ENCODE results near the gene CKB. TPM values are rescaled to one million over a fixed set of nuclear protein-coding genes. Genes with fewer than 3 reads are reported as not detected.

The CKB gene
- total and polyA plus RNA-seq, 9 of the 15 experiments (the other 6 are each of a cell fraction or from before 2014, with no cell fraction given) = 23.9 to 692 (median 132) TPM

DNA sequence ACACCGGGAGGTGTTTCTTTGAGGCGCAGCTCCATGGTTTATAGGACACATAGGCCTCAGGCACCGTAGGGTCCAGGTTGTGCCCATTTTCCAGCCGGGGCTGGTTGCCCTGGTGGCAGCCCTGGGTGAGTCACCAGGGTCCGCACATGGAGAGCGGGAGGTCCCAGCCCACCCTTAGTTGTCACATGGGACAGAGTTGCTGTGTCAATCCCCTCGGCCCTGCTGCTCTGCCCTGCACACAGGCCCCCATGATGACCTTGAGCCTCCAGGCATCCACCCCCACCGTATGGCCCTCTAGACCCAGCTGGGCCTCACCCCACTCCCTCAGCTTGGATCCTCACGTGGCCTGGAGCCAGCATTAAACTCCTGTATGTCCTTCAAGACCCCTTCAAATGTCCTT, 14.1 kb upstream of the CKB start (continued):
- no peak for TF ChIP-seq REST (IDR thresholded peaks at IDR 0.05; ENCODE audit: borderline replicate concordance)
- TF ChIP-seq REST (CRISPR knock-in tag; IDR thresholded peaks at IDR 0.05; ENCODE audit: low read depth) = no peak
- TF ChIP-seq MIER1 (IDR thresholded peaks at IDR 0.05; ENCODE audit: low read depth) = no peak
- TF ChIP-seq PURB (CRISPR knock-in tag; IDR thresholded peaks at IDR 0.05; ENCODE audit: low read depth) = no peak
- no peak for TF ChIP-seq ZNF175 (CRISPR knock-in tag; IDR thresholded peaks at IDR 0.05; ENCODE audit: low read depth)
- no peak for TF ChIP-seq RBM22 (IDR thresholded peaks at IDR 0.05; ENCODE audit: low read depth, low read length, poor library complexity, severe bottlenecking)
- TF ChIP-seq NFE2L1 (tag; IDR thresholded peaks at IDR 0.05; ENCODE audit: borderline replicate concordance, low read depth) = no peak
- no peak for TF ChIP-seq USF2 (CRISPR knock-in tag; IDR thresholded peaks at IDR 0.05)
- no peak for TF ChIP-seq BRCA1 (IDR thresholded peaks at IDR 0.05)
- no peak for TF ChIP-seq BRCA1 (CRISPR knock-in tag; IDR thresholded peaks at IDR 0.05)
